HG02759 (cell line): ENCODE results near the gene SLC23A3.

ENCODE experiments used
- ATAC-seq: cut with Tn5 transposase; IDR thresholded peaks from one replicate; pipeline ENCODE4 v1.9.1; 2021; ENCODE audit warnings: mild to moderate bottlenecking, moderate library complexity; ENCODE audit not compliant: unreplicated experiment

SLC23A3 gene, protein sequence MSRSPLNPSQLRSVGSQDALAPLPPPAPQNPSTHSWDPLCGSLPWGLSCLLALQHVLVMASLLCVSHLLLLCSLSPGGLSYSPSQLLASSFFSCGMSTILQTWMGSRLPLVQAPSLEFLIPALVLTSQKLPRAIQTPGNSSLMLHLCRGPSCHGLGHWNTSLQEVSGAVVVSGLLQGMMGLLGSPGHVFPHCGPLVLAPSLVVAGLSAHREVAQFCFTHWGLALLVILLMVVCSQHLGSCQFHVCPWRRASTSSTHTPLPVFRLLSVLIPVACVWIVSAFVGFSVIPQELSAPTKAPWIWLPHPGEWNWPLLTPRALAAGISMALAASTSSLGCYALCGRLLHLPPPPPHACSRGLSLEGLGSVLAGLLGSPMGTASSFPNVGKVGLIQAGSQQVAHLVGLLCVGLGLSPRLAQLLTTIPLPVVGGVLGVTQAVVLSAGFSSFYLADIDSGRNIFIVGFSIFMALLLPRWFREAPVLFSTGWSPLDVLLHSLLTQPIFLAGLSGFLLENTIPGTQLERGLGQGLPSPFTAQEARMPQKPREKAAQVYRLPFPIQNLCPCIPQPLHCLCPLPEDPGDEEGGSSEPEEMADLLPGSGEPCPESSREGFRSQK

DNA sequence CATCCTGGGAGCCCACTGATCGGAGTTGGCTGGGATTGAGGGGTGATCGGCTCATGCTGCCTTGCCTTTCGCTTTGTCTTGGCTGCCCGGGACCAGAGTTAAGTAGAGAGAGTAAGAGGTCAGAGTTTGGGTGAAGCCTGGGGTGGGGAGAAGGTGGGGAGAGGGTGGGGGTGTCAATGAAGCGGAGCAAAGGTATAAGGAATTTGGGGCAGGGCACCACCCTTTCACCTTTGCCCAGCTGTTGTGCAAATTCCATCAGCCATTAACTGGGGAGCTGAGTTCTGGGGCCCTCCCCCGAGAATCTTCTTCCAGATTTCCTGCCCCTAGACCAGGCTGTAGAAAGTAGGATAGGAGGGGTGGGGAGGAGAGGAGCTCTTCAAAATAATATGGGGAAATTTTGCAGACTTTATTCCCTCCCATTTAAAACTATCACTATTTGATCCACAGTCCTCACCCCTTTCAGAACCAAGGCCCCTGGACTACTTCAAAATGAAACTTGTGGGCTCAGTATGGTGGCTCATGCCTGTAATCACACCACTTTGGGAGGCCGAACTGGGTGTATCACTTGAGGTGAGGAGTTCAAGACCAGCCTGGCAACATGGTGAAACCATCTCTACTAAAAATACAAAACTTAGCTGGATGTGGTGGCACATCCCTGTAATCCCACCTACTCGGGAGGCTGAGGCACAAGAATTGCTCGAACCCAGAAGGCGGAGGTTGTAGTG, at the start of gene SLC23A3:
TSS of gene SLC23A3 (minus strand) at position 100 of the 725 bp plus-strand sequence. CDS start at position 55, 45 bp downstream.
- ATAC-seq: no peak

DNA sequence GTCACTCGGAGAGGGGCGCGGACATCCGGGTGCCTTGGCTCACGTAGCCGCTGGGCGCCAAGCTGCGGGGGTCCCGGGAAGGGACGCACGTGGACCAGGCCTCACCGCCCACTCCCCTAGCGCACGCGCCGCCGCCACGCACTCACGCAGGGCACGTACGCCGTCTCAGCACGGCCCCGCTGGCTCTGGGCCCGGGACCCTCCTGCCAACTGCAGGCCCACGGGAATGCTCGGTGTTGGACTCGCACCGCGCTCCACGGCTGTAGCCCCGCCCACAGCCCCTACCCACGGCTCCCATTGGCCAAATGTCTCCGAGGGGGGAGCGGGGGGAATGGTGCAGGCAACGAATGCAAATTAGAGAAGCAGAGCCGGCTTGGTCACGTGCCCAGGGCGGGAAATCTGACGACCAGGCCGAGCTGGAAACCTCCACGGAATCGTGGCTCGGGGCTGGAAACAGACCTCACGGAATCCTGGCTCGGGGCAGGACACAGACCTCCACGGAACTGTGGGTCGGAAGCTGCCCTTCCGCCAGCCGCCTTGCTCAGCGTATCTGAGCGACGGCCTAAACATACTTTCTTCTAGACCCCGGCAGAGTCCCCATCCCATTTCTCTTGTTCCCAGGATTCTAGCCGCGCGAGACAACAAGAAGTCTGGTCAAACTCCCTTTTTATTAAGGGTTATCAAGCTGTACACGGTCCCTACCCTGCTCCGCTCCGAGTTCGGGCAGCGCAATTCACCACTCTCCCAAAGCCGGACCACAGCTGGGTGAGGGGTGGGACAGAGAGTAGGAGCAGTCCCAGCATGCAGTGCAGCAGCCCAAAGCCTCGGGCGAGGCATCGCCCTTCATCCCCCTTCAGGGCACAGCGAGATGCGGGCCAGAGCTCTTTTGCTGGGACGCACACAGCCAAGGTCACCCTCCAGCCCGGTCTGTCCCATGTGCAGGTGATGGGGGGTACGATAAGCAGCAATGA, 49.2 kb upstream of the SLC23A3 start, which contains the start of gene ABCB6:
TSS of gene ABCB6 (minus strand) at position 227 of the 970 bp plus-strand sequence. CDS start 285 bp downstream, outside the sequence.
- peak; percentile 79 for ATAC-seq

DNA sequence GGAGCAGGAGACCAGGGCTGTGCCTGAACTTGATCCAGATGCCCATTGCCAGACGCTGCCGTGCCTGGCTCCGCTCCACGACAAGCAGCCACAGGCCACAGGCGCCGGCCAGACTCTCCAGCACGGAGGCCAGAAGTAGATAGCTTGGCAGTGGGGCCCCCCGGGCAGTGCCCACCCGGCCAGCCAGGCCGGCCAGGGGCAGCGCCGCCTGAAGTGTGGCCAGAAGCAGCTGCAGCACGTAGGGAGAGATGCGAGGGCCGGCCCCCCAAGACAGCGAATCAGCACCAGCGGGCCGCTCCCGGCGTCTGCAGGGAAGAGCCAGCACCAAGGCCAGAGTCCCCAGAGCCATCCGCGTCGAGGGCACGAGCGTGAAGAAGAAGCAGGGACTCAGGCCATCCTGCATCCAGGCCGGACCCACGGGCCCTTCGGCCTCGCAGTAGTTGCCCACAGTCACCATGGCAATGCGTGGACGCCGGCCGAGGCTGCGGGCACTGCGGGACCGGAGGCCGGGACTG, 48.4 kb upstream of the SLC23A3 start:
- ATAC-seq: peak; percentile 30

DNA sequence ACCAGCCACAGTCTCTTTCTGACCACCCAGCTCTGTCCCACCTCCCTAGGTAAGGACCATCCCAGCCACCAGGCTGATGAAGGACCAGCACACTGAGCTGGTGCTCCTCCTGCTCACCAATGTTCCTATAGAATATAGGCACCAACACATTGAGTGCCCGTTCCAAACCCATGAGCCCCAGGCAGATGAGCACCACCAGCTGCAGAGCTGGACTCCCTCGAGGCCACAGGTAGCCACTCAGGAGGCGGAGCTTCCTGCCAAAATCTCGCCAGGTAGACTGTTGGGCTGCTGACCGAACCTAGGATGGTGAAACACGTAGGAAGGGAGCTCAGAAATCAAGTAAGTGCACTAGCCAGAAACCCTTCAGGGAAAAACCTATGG, 46.7 kb upstream of the SLC23A3 start:
- ATAC-seq: no peak

DNA sequence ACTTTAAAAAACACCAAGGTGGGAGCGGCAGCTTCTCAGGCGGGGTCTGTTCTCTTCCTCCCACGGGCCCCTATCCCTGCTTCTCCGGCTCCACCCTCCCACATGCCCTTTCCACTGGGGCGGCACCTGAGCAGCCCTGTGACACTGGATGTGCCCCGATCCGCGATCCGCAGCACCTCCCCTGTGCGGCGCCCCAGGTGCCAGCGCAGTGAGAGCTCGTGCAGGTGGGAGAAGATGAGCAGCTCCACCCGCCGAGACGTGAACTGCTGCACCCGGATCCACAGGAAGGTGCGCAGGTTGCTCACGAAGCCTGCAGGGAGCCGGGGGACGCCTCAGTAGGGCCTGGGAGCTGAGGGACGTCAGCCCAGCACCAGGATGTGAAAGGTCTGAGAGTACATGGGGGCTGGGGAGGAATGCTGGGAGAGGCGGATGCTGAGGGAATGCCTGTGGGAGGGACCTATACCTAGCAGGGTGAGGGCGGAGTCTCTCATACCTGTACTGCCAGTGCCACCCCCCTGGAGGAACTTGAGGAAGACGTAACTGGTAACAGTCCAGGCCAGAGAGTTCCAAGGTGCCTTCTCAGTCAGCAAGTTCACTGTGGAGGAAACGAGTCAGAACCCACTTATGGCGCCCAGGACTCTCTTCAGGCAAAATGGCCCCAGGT, 46.2 kb upstream of the SLC23A3 start:
- ATAC-seq: no peak

DNA sequence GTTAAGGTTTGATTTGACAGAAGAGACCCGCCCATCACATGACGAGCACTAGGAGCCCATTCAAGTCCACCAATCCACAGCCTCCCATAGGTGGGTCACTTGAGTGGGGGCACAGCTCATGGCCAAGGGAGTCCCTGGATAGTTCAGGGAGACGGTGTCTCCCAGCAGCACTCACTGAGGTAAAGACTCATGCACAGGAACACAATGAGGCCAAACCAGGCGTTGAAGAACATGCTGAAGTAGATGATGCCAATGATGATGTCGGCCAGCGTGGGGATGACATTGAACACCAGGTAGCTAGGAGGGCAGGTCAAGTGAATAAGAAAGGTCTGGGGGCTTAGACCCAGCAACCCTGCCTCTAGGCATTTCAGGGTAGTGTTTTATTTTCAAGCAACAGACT, 45.0 kb upstream of the SLC23A3 start:
- ATAC-seq: no peak

DNA sequence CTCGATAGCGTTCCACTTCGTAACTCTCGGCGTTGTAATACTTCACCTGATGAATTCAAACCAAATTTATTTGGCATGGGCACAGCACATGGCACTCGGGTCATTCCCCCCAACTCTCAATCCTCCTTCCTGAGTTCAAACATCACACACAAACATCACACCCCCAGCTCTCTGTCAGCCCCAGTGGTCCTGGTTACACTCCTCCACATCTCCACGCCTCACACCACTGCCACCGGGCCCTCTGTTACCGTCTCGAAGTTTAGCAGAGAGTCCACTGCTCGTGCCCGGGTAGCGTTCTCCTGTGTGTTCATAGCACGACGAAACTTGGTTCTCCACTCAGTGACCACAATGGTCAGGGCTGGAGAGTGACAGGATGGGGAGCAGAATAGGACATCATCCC, 44.3 kb upstream of the SLC23A3 start:
- no peak for ATAC-seq

DNA sequence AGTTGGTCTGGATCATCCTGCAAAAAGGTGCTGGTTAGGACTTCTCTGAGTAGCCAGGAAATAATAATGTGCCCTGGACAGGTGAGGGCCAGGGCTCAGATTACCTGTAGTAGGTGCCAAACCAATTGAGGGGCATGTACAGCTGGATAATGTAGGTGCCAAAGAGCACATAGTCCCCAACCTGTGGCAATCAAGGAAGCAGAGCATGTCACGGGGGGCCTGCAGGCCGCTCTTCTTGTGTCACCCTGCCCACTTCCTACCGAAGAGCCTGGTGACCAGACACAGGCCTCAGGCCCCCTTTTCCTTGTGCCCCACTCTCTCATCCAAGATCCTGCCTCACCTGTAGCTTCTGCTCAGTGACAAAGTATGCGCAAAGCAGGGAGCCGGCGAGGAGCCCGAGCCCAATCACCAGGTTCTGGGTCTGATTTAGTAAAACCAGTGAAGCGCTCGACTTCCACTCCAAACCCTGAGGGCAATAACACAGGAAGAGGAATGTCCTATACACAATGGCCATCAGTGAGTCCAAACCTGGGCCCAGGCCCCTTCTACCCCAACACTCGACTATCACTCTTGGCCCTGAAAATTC, 43.8 kb upstream of the SLC23A3 start:
- ATAC-seq: no peak

DNA sequence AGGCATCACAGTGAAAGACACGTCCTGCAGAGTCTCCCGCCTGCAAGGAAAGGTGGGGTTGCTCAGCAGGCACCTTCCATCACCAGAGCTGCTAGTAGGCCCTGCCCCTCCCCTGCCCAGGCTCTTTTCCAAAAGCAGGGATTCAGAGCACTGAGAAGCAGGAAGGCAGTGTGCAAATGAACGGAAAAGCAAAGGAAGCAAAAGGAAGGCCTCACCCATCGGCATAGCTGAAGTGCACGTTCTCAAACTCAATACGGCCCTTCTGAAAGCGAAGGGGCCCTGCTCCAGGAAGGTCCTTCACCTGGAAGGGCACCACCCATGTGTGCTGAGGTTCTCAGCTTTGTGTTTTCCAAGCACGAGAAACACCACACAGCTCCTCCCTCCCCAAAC, 43.2 kb upstream of the SLC23A3 start:
- no peak for ATAC-seq

DNA sequence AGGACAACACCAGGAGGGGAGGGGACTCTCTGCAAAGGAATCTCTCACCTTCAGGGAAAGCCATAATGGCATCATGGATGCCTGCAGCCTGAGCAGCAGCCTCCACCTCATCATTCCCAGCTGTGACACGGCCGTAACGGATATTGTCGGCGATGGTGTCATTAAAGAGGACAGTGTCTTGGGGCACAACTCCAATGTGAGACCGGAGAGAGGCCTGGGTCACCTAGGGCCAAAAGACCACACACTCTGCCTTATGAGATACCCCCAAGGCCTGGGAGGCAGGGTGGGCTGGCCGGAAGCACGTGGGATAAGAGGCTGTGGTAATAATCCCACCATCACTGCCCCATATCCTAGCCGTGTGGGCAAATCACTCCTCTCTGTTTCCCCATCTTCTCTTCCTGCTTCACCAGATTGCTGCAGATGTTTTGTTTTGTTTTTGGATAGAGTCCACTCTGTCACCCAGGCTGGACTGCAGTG, 41.1 kb upstream of the SLC23A3 start:
- no peak for ATAC-seq

DNA sequence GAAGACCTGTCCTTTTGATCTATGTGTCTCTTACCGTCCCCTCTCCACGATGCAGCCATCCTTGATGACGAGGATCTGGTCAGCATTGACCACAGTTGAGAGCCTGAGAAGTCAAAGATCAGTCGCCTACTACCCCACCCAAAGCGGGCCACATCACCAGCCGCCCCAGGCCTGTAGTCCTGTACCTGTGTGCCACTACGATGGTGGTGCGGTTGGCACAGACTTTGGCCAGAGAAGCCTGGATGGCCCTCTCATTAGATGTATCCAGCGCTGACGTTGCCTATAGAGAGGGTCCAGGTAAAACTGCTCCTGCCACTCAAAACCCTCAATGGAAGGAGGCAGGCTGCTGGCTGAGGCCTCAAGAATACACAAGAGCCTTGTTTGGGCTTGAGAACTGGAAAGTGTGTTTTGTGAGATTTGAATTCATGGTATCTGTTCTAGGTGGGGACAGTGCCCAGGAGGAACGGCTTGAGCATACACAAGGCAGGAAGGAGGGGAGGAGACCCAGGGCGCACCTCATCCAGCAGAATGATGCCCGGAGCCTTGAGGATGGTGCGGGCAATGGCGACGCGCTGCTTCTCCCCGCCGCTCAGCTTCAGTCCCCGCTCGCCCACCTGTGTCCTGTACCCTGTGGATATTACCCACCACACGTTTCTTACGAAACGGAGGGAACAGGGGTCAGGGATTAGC, 40.5 kb upstream of the SLC23A3 start:
- no peak for ATAC-seq

DNA sequence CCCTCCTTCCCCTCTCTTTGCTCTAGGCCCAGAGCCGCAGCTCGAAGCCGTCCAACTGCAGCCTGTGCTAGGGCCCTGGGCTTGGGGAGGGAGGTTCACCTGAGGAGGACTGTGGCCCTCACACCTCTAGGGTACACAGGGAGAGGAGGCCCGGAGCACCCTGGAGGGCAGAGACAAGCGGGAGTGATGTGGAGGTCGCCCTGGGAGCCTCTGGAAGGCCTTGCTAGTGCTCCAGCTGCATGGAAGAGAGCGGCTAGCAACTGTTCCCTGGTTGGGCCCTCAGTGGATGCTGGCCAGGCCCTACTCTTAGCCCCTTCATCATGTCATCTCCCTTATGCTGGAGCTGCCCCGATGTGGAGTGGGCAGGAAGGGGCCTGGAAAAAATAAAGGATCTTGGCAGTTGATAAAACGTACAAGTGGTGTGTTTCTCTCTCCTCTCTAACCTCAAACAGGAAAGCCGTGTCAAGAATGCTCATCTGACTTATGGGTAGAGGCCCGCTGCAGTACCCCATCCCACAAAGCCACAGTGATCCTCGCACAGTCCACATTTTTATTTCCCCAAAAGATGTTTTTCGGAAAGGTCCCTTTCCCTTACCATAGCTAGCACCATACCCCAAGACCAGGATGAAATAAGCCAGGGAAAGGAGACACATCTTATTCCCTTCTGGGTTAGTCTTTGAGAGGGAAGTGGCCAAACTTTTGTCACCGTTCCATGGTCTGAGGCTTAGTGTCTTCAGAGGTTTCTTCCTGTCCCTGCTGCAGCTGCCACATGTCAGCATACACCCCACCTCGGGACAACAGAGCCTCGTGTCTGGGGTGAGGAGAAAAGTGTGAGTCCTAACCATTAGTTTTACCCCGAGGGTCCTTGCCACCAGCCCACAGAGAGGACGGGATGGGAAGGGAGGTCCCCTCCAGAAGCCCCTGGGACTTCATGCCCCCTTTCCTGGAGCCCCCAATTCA, 39.7 kb upstream of the SLC23A3 start:
- ATAC-seq: no peak

DNA sequence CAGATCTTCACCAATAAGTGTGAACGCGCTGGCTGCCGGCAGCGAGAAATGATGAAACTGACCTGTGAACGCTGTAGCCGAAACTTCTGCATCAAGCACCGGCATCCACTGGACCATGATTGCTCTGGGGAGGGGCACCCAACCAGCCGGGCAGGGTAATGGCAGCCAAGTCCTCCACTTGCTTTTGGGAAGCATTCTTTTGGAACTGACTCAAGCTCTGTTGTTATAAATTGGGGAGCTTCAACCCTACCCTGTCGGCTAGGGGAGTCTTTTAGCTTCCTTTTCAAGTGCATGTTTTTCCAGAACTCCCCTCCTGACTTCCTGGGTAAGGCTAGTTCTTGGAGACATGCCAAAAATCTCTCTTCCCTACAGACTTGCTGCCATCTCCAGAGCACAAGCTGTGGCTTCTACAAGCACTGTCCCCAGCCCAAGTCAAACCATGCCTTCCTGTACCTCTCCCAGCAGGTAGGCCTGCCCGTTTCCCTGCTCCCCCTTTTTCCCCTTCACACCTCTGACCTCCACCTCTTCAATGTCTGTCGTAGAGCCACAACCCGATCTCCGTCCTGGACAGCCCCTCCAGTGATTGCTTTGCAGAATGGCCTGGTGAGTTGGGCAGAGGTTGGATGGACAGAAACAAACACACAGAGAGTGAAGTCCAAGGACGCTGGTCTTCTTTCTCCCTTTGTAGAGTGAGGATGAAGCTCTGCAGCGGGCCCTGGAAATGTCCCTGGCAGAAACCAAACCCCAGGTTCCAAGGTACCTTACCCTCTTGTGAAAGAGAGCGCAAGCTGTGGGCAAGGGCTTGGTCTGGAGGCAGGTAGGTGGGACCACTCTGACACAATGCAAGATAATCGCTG, 38.3 kb upstream of the SLC23A3 start:
- ATAC-seq: no peak

DNA sequence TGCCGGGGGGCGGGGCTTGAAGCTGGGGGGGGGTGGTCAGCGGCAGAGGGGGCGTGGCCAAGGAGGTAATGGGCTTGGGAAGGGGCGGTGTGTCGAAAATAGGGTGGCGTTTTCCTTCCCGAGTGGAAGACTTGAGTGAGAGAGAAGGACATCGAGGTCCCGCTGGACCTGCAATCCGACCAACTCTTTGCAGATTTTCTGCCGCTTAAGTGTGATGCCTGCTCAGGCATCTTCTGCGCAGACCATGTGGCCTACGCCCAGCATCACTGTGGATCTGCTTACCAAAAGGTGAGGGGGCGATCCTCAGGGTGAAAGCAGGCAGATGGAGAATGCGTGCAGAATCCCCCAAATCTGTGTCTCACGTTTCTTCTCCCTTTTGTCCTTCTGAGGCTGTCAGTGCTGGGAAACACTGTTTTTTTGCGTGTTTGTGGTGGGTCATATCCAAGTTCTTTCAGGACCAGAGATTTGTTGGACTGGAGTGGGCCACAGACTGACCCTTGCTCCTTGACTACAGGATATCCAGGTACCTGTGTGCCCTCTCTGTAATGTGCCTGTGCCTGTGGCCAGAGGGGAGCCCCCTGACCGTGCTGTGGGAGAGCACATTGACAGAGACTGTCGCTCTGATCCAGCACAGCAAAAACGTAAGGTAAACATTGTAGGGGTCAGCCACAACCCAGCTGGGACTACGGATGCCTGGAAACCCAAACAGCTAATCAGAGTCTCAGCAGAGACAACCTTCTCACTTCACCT, 37.5 kb upstream of the SLC23A3 start:
- ATAC-seq: no peak

DNA sequence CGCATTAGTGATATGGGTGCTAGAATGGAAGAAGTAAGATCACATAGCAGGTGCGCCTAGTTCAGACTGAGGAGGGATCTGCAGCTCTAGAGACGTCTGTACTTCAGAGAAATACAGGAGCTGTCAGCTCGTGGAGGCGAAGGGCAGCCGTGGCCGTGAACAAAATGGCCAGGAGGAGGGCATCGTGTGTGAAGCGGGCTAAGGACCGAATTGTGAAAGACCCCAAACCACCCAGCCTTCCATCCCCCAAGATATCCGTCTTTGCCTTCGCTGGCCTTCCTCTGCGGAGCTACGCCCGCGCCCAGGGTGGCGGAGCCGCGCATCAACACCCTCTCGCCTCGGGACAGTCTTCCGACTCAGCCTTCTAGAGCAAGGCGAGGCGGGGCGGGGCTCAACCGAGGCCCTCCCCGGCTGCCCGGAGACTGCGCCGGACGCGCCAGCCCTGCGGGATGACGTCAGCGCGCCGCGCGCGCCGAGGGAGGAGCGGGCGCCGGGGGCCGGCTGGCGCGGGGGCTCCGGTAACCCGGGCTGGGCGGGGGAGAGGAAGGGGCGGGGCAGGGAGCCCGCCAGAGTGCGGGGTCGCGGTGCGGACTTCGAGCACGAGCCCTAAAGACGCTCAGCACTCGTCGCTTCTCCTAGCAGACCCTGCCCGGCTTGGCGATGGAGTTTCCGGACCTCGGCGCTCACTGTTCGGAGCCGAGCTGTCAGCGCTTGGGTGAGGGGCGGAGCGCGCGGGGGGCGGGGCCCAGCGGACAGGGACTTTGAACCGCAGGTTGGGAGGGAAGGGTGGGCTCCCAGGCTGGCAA, 36.7 kb upstream of the SLC23A3 start, which contains the start of gene ZFAND2B:
TSS of gene ZFAND2B (plus strand) at position 455 of the 806 bp plus-strand sequence. CDS start at position 661, 206 bp downstream.
- peak; percentile 98 for ATAC-seq
